Tibial artery (tissue), 4 donors: ENCODE results near the gene CNGB1.
A peak's percentile ranks its signal among the peaks of the same experiment; 100 is the strongest.
"Not testable (repeated sequence)": the region's sequence is repeated elsewhere in the genome, so short reads cannot be mapped to it uniquely, and the experiment has no call there.

Source experiments
- DNase-seq, 2 donors: peaks; one replicate each; pipeline ENCODE4 v3.0.0-alpha.2; 2019
- H3K27ac ChIP-seq, 2 donors: fragments of 200-600 bp; sonication (generic) in 1 of 2; 1 replicate in 1 of 2; 2 replicates in 1 of 2; pipeline ENCODE4 v1.5.1; 2018 to 2019; ENCODE audit warnings: mild to moderate bottlenecking in 1 of 2
- H3K27me3 ChIP-seq, 2 donors: fragments of 200-600 bp; sonication (generic) in 1 of 2; one replicate each; pipeline versions ENCODE4 v1.5.1 to v1.6.0; 2016 to 2019
- H3K36me3 ChIP-seq, 3 donors: fragments of 200-600 bp; sonication (generic) in 2 of 3; one replicate each; pipeline ENCODE4 v1.5.1; 2016 to 2019; ENCODE audit warnings: mild to moderate bottlenecking in 2 of 3
- H3K4me1 ChIP-seq, 4 donors: fragments of 200-600 bp; sonication (generic) in 2 of 4; 1 replicate in 3 of 4; 2 replicates in 1 of 4; pipeline ENCODE4 v1.5.1; 2016 to 2019
- H3K4me3 ChIP-seq, 2 donors: fragments of 200-600 bp; sonication (generic) in 1 of 2; 1 replicate in 1 of 2; 2 replicates in 1 of 2; pipeline ENCODE4 v1.5.1; 2018 to 2019; ENCODE audit warnings: mild to moderate bottlenecking in 2 of 2
- H3K9me3 ChIP-seq, 3 donors: fragments of 200-600 bp; sonication (generic) in 1 of 3; one replicate each; pipeline ENCODE4 v1.5.1; 2016 to 2019
- CTCF ChIP-seq, 2 experiments: fragments of 200-600 bp in 1 of 2; fragments of 450-650 bp in 1 of 2; IDR thresholded peaks; one replicate each; pipeline ENCODE4 v1.5.1; 2017 to 2019; ENCODE audit warnings: antibody characterized with exemption in 2 of 2, mild to moderate bottlenecking in 1 of 2, moderate library complexity in 1 of 2
- intact Hi-C: fragments of 100-400 bp; cut with DNase I; formaldehyde crosslinking; loops from one replicate; pipeline ENCODE4 v1.15.0; 2023; ENCODE audit warnings: low total_unique reads

CNGB1 gene

GRCh38 chr16:57855188-57855587 is 115.7 kb downstream of the CNGB1 start:
- Histone ChIP-seq H3K27me3 (no peaks in the 10 kb centered on the region), H3K9me3 (peaks cover 0 to 9% (median 0%) of the 10 kb centered on the region in 3 donors), H3K27ac (no peak overlapping the region), H3K4me1 (no peaks in the 10 kb centered on the region), H3K4me3 (no peak overlapping the region), H3K36me3 (no peaks in the 10 kb centered on the region)
- no peak for TF ChIP-seq CTCF (IDR thresholded peaks at IDR 0.05)
- no peak for DNase-seq
- intact Hi-C loops: no loop called here

- no peak for DNase-seq
- H3K36me3 ChIP-seq: no peaks in the 10 kb centered on the region
- H3K4me1 ChIP-seq: no peaks in the 10 kb centered on the region
- no peak overlapping the region for H3K4me3 ChIP-seq
- no peak for TF ChIP-seq CTCF (IDR thresholded peaks at IDR 0.05)
- H3K27me3 ChIP-seq: no peaks in the 10 kb centered on the region
- intact Hi-C loops: no loop called here
- H3K9me3 ChIP-seq: peaks cover 0 to 7% (median 0%) of the 10 kb centered on the region in 3 donors
- no peak overlapping the region for H3K27ac ChIP-seq
Measured at GRCh38 chr16:57852189-57852588, 118.7 kb downstream of the CNGB1 start.

- intact Hi-C loops: no loop called here
- no peak for TF ChIP-seq CTCF (IDR thresholded peaks at IDR 0.05)
- Histone ChIP-seq H3K27ac (no peak overlapping the region), H3K4me3 (no peak overlapping the region), H3K9me3 (no peaks in the 10 kb centered on the region), H3K4me1 (no peaks in the 10 kb centered on the region), H3K36me3 (no peaks in the 10 kb centered on the region), H3K27me3 (peaks cover 0 to 3% of the 10 kb centered on the region in 2 donors)
- peak in 1 of 2 donors; percentile 6 for DNase-seq
Measured at GRCh38 chr16:57848181-57848580, 122.7 kb downstream of the CNGB1 start.

- H3K27ac ChIP-seq, H3K9me3 ChIP-seq, H3K27me3 ChIP-seq, DNase-seq, H3K36me3 ChIP-seq, H3K4me1 ChIP-seq, H3K4me3 ChIP-seq, intact Hi-C loops: not testable (repeated sequence)
Measured at GRCh38 chr16:57846931-57847330, 124.0 kb downstream of the CNGB1 start.

- H3K9me3 ChIP-seq: no peaks in the 10 kb centered on the region
- H3K36me3 ChIP-seq: no peaks in the 10 kb centered on the region
- no peak overlapping the region for H3K27ac ChIP-seq
- peaks cover 0 to 3% of the 10 kb centered on the region in 2 donors for H3K27me3 ChIP-seq
- TF ChIP-seq CTCF (IDR thresholded peaks at IDR 0.05): no peak
- DNase-seq: no peak
- H3K4me1 ChIP-seq: no peaks in the 10 kb centered on the region
- intact Hi-C loops: no loop called here
- no peak overlapping the region for H3K4me3 ChIP-seq
Measured at GRCh38 chr16:57846078-57846697, 124.7 kb downstream of the CNGB1 start.

- Histone ChIP-seq H3K36me3 (no peaks in the 10 kb centered on the region), H3K9me3 (no peaks in the 10 kb centered on the region), H3K27me3 (peaks cover 0 to 3% of the 10 kb centered on the region in 2 donors), H3K27ac (no peak overlapping the region), H3K4me3 (no peak overlapping the region), H3K4me1 (no peaks in the 10 kb centered on the region)
- no peak for TF ChIP-seq CTCF (IDR thresholded peaks at IDR 0.05)
- DNase-seq: no peak
- intact Hi-C loops: no loop called here
Measured at GRCh38 chr16:57845115-57845514, 125.8 kb downstream of the CNGB1 start.
